SK-N-SH treated with all-trans-retinoic acid at 6 μM for 48 hours (cell line): ENCODE results near the gene HDAC5.

Experiments
- CREB5 ChIP-seq: fragments of 250-450 bp; sonication (Bioruptor Pico); IDR thresholded peaks from 2 replicates; pipeline ENCODE4 v1.5.1; 2020; ENCODE audit warnings: low read depth, mild to moderate bottlenecking, moderate library complexity
- CSDC2 ChIP-seq: fragments of 250-450 bp; sonication (Bioruptor Pico); IDR thresholded peaks from 2 replicates; pipeline ENCODE4 v1.5.0; 2020; ENCODE audit warnings: mild to moderate bottlenecking, moderate library complexity
- CSRNP3 ChIP-seq: fragments of 250-450 bp; sonication (Bioruptor Pico); IDR thresholded peaks from 2 replicates; pipeline ENCODE4 v1.5.1; 2021; ENCODE audit warnings: mild to moderate bottlenecking, moderate library complexity
- OSR1 ChIP-seq: fragments of 250-450 bp; sonication (Bioruptor Pico); IDR thresholded peaks from 2 replicates; pipeline ENCODE4 v1.8.0; 2022; ENCODE audit warnings: moderate library complexity, mild to moderate bottlenecking, inconsistent platforms
- POU6F1 ChIP-seq: fragments of 250-450 bp; sonication (Bioruptor Pico); IDR thresholded peaks from 2 replicates; pipeline ENCODE4 v1.8.0; 2021; ENCODE audit warnings: low read depth, mild to moderate bottlenecking, moderate library complexity, borderline replicate concordance
- RARB ChIP-seq: fragments of 250-450 bp; sonication (Bioruptor Pico); IDR thresholded peaks from 2 replicates; pipeline ENCODE4 v1.8.0; 2021; ENCODE audit warnings: mild to moderate bottlenecking, moderate library complexity
- SNAI2 ChIP-seq: fragments of 250-450 bp; sonication (Bioruptor Pico); IDR thresholded peaks from 2 replicates; pipeline ENCODE4 v1.5.0; 2020; ENCODE audit warnings: mild to moderate bottlenecking, moderate library complexity
- TCF4 ChIP-seq: fragments of 250-450 bp; sonication (Bioruptor Pico); IDR thresholded peaks from 2 replicates; pipeline ENCODE4 v1.8.0; 2021; ENCODE audit warnings: mild to moderate bottlenecking, moderate library complexity, borderline replicate concordance
- ZFP3 ChIP-seq: fragments of 250-450 bp; sonication (Bioruptor Pico); IDR thresholded peaks from 2 replicates; pipeline ENCODE4 v1.5.0; 2020; ENCODE audit warnings: mild to moderate bottlenecking, moderate library complexity
- ZFP30 ChIP-seq: fragments of 450-650 bp; formaldehyde crosslinking; IDR thresholded peaks from 2 replicates; pipeline ENCODE4 v1.5.0; 2022; ENCODE audit warnings: mild to moderate bottlenecking, moderate library complexity
- ZNF565 ChIP-seq: fragments of 450-650 bp; formaldehyde crosslinking; conservative IDR thresholded peaks from 2 replicates; pipeline ENCODE4 v1.5.0; 2020; ENCODE audit warnings: low read depth, mild to moderate bottlenecking, moderate library complexity
- ZNF70 ChIP-seq: fragments of 450-650 bp; formaldehyde crosslinking; IDR thresholded peaks from 2 replicates; pipeline ENCODE4 v1.5.0; 2020; ENCODE audit warnings: mild to moderate bottlenecking, moderate library complexity
- ZNF8 ChIP-seq: fragments of 450-650 bp; formaldehyde crosslinking; IDR thresholded peaks from 2 replicates; pipeline ENCODE4 v1.5.0; 2020; ENCODE audit warnings: mild to moderate bottlenecking, moderate library complexity

GRCh38 chr17:44088254-44088653 is 35.2 kb downstream of the HDAC5 start:
- no peak for TF ChIP-seq ZFP3 (CRISPR knock-in tag)
- TF ChIP-seq CSRNP3 (CRISPR knock-in tag) = no peak
- TF ChIP-seq POU6F1 (CRISPR knock-in tag) = no peak
- TF ChIP-seq CSDC2 = no peak
- TF ChIP-seq ZNF8 (CRISPR knock-in tag) = no peak
- no peak for TF ChIP-seq ZNF70 (CRISPR knock-in tag)
- no peak for TF ChIP-seq SNAI2 (CRISPR knock-in tag)
- no peak for TF ChIP-seq ZFP30
- no peak for TF ChIP-seq CREB5 (CRISPR knock-in tag)
- TF ChIP-seq TCF4 (CRISPR knock-in tag) = no peak
- TF ChIP-seq RARB = no peak
- no peak for TF ChIP-seq OSR1 (CRISPR knock-in tag)
- no peak for TF ChIP-seq ZNF565 (CRISPR knock-in tag)
